Measurements from ENCODE around the gene UBL5.
A peak's percentile ranks its signal among the peaks of the same experiment; 100 is the strongest.

UBL5 gene

DNA sequence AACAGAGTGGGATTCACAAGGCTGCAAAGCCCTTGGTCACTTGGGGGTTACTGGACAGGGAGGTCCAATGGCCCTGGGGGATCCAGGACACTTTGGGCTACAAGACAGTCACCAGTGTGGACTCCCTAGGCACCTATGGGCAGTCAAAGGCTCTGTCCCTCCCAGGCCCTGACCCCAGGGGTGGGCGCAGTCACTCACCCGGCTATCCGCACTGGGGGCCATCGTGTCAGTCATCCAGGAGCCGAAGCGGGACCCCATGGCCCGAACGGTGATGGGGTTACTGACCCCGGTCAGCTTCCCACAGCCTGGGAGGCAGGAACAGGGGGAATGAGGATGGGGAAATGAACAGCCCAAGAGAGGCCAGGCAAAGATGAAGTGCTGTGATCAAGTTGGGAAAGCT lies 28.9 kb downstream of the UBL5 start:
- DNase-seq (ENCODE audit: low spot score), result no peak

GRCh38 chr19:9857076-9857721 lies 29.5 kb downstream of the UBL5 start:
- no peak for DNase-seq (ENCODE audit: low spot score)

- DNase-seq (ENCODE audit: low spot score), result no peak
Measured at GRCh38 chr19:9857920-9858746, 30.4 kb downstream of the UBL5 start.

DNA sequence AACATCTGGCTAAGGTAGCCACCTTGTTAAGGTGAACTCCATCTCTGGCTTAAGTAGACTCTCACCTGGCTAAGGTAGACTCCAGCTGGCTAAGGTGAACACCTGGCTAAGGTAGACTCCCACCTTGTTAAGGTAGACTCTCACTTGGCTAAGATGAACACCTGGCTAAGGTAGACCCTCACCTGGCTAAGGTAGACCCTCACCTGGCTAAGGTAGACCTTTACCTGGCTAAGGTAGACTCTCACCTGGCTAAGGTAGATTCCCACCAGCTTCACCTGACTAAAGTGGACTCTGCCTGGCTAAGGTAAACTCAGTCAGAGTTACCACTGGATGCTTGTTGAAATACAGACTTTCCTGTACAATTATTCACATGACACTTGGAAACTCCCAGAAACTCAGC lies 31.0 kb downstream of the UBL5 start:
- DNase-seq (ENCODE audit: low spot score), result no peak

GRCh38 chr19:9860407-9860806 lies 32.7 kb downstream of the UBL5 start:
- DNase-seq (ENCODE audit: low spot score), result no peak

- no peak for DNase-seq (ENCODE audit: low spot score)
Measured at GRCh38 chr19:9861503-9861902, 33.8 kb downstream of the UBL5 start.

- DNase-seq (ENCODE audit: low spot score), result no peak
Measured at GRCh38 chr19:9862938-9863337, 35.2 kb downstream of the UBL5 start.

DNA sequence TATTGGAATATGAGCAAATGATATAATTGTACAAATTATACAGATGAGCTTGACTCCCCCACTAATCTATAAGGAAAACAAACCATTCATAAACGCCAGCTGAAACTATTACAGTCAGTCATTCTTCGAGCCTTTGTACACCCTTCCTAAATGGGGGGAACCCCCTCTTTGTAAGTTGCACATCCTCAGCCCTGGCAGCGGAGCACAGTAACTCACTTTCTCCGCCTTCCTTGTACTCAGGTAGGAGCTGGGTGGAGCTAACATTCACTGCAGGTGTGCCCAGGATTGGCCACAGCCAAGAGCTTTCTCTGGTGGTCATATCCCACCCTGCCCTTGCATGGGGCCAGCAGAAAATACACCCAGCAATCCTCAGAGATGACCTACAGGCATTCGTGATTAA lies 36.0 kb downstream of the UBL5 start:
- no peak for DNase-seq (ENCODE audit: low spot score)

GRCh38 chr19:9865732-9866501 lies 38.2 kb downstream of the UBL5 start:
- DNase-seq (ENCODE audit: low spot score), result no peak

DNA sequence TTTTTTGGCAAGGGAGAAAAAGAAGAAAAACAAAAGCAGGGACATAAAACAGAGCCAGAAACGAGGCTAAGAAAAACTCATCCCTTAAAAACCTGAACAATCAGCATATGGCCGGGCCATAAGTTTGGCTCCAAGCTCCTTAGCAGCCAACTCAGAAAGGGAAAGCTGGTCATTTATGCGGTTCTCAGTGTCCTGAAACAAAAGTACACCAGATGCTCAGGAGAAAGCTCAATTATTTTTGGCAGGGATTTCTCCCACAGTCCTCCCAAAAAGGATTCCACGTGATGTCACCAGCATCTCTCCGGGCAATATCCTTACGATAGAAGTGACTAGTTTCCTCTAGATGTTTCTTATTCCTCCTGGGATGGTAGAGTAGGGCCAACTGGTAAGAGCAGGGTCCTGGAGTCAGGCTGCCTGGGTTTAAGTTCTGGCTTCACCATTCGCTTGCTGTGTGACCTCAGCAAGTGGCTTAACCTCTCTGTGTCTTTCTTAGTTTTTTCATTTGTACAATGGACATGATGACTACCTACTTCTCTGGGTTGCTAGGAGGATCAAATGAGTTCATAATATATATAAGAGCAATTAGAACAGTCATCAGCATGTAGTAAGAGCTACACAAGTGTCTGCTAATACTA lies 41.4 kb downstream of the UBL5 start:
- DNase-seq (ENCODE audit: low spot score), result no peak

- peak; percentile 52 for DNase-seq (ENCODE audit: low spot score)
Measured at GRCh38 chr19:9871626-9872338, 44.1 kb downstream of the UBL5 start.

GRCh38 chr19:9872618-9873242 lies 45.0 kb downstream of the UBL5 start:
- DNase-seq (ENCODE audit: low spot score), result no peak

DNA sequence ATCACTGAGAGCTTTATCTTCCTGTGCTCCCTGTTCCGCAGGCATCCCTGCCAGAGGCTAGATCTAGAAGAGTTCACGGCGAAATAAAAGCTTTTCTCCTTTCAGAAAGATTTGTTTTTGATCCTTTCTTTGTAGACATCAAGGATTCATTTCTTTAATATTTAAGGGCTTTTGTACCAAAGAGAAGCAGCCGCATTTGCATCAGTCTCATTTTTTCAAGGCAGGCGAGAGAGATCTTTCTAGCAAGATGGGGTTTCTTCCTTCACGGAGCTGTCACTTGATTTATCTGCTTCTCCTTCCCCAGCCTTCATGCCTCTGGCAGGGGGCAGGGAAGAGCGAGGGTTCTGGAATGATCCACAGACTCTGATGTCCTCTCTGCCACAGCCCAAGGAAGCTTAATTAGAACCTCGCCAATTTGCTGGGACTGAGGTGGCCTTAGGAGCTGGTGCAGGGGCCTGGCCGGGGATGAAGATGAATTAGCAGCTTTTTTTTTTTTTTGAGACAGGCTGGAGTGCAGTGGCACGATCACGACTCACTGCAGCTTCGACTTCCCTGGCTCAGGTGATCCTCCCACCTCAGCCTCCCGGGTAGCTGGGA lies 47.4 kb downstream of the UBL5 start:
- no peak for DNase-seq (ENCODE audit: low spot score)

- no peak for DNase-seq (ENCODE audit: low spot score)
Measured at GRCh38 chr19:9875796-9876195, 48.1 kb downstream of the UBL5 start.

DNA sequence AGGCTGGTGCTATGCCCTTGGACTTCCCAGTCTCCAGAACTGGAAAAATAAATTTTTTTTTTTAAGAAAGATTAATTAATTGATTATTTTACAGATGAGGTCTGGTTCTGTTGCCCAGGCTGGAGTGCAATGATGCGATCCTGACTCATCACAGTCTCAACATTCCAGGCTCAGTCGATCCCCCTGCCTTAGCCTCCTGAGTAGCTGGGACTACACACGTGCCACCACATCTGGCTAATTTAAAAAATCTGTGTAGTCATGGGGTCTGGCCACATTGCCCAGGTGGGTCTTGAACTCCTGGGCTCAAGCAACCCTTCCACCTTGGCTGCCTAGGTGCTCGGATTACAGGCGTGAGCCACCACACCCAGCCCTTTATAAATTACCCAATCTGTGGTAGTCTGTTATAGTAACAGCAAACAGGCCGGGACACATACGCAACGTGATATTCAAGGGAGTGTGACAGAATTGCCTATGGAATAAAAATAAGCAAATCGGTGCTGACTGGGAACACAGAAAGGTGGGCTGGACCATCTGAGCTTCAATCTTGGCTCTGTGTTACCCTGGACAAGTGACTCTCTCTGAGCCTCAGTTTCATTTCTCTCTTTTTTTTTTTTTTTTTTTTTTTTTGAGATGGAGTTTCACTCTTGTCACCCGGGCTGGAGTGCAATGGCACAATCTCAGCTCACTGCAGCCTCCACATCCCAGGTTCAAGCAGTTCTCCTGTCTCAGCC lies 50.2 kb downstream of the UBL5 start:
- DNase-seq (ENCODE audit: low spot score), result no peak

DNA sequence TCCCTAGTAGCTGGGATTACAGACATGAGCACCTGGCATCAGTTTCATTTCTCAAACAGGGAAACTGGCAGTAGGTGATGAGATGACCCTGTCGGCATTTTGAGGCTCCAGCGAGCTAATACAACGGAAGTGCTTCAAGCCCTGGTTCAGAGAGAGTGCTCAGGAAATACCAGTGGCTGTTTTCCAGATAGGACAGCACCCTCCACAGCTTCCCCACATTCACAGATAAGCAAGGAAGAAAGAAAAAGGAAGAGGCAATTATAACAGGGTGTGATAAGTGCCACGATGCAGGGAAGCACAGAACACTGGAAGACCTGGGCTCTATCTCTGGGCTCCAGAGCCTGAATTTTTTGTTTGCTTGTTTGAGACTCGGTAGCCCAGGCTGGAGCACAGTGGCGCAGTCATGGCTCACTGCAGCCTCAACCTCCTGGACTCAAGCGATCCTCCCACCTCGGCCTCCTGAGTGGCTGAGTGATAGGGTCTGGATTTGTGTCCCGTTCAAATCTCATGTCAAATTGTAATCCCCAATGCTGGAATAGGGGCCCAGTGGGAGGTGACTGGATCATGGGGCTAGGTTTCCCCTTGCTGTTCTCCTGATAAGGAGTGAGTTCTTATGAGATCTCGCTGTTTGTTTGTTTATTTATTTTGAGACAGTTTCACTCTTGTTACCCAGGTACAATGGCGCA lies 50.9 kb downstream of the UBL5 start:
- DNase-seq (ENCODE audit: low spot score), result no peak

Measured in HuH-7.5 (cell line).